ENCODE data around the gene SLC17A3.

Gene SLC17A3

GRCh38 chr6:25898289-25898977 is 24.4 kb upstream of the SLC17A3 start:
- no peaks in the 10 kb centered on the region for H3K79me2 ChIP-seq (ENCODE audit: control insufficient read depth, insufficient read depth, low read length)
- H3K9ac ChIP-seq (ENCODE audit: low read length) = no peak overlapping the region
- H3K27ac ChIP-seq (ENCODE audit: low read depth, low read length) = no peak overlapping the region
- no peak overlapping the region for H3K4me3 ChIP-seq (ENCODE audit: low read length)
- no peak overlapping the region for H3K56ac ChIP-seq (ENCODE audit: low read length)
- H2BK15ac ChIP-seq (replicated peaks; ENCODE audit: low read depth) = no peak overlapping the region
- H4K5ac ChIP-seq (ENCODE audit: low read length) = no peak overlapping the region
- no peaks in the 10 kb centered on the region for H3K27me3 ChIP-seq (ENCODE audit: insufficient read depth, low read length, poor library complexity)
- H3K79me1 ChIP-seq (ENCODE audit: low read length) = no peaks in the 10 kb centered on the region
- no peak overlapping the region for H2AK5ac ChIP-seq (ENCODE audit: low read length)
- no peak overlapping the region for H3K4me2 ChIP-seq (ENCODE audit: low read length)
- no CpG with 5 or more reads among the region's 5 CpGs for WGBS (ENCODE audit: extremely low coverage, insufficient coverage, low lambda C conversion rate)
- peak; percentile 70 for DNase-seq
- no peak overlapping the region for H2BK120ac ChIP-seq (ENCODE audit: low read depth, low read length)
- no peak overlapping the region for H4K8ac ChIP-seq (ENCODE audit: low read depth, low read length)
- no peak overlapping the region for H3K23ac ChIP-seq (ENCODE audit: low read length)
- H3K4me1 ChIP-seq (ENCODE audit: control insufficient read depth, low read depth, low read length) = peaks cover 4% of the 10 kb centered on the region
- no peak overlapping the region for H2BK5ac ChIP-seq (ENCODE audit: low read length)
- peak overlapping the region; percentile 57 for H3K18ac ChIP-seq (ENCODE audit: low read length)
- no peak overlapping the region for H3K4ac ChIP-seq (ENCODE audit: low read depth, low read length)
- no peaks in the 10 kb centered on the region for H3K36me3 ChIP-seq (ENCODE audit: control insufficient read depth, insufficient read depth, low read length)

DNA sequence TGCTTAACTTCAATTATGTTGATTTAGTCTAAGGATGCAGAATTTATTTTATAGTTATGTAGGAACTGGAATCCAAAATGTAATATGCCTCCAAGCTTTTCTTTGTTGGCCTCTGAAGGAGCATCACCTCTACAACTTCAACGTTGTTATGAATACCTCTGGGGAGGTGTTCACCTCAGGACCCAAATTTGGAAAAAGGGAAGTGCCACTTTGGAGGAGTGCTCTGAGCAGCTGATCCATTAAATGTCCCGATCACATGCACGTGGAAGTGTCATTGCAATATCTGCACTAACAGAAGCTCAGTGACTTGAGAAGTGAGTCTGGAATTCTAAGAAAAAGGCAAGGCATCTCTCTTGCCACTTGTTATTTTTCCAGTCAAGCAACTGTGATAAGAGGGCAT is 22.2 kb upstream of the SLC17A3 start:
- Histone ChIP-seq H4K5ac (ENCODE audit: low read length) (no peak overlapping the region), H3K27ac (ENCODE audit: low read depth, low read length) (no peak overlapping the region), H2BK120ac (ENCODE audit: low read depth, low read length) (no peak overlapping the region), H3K23ac (ENCODE audit: low read length) (no peak overlapping the region), H3K4me3 (ENCODE audit: low read length) (no peak overlapping the region), H3K4me2 (ENCODE audit: low read length) (no peak overlapping the region), H3K4ac (ENCODE audit: low read depth, low read length) (no peak overlapping the region), H3K79me1 (ENCODE audit: low read length) (no peaks in the 10 kb centered on the region), H4K8ac (ENCODE audit: low read depth, low read length) (no peak overlapping the region), H2BK15ac (replicated peaks; ENCODE audit: low read depth) (no peak overlapping the region), H3K18ac (ENCODE audit: low read length) (no peak overlapping the region), H3K9ac (ENCODE audit: low read length) (no peak overlapping the region), H3K36me3 (ENCODE audit: control insufficient read depth, insufficient read depth, low read length) (no peaks in the 10 kb centered on the region), H3K4me1 (ENCODE audit: control insufficient read depth, low read depth, low read length) (peaks cover 4% of the 10 kb centered on the region), H2AK5ac (ENCODE audit: low read length) (no peak overlapping the region), H3K79me2 (ENCODE audit: control insufficient read depth, insufficient read depth, low read length) (no peaks in the 10 kb centered on the region), H3K56ac (ENCODE audit: low read length) (no peak overlapping the region), H2BK5ac (ENCODE audit: low read length) (no peak overlapping the region), H3K27me3 (ENCODE audit: insufficient read depth, low read length, poor library complexity) (no peaks in the 10 kb centered on the region)
- no peak for DNase-seq
- WGBS (ENCODE audit: extremely low coverage, insufficient coverage, low lambda C conversion rate) = no CpG with 5 or more reads among the region's 3 CpGs

DNA sequence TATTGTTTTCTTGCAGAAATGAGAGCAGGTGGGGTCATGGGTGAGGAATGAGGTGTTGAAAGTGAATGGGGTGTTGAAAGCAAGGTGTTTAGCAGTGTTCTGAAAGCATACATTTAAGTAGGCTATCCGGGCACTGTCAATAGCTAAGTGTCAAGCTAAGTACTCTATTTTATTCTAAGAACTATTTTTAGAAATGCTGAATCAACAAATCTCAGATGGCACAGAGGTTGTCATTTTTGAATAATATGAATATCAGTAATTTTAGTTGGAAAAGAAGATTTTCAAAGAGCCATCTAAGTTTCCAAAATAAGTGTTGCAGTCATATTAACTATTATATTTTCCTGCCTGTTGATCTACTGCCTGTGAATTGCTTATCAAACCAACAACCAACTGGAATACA is 21.7 kb upstream of the SLC17A3 start:
- Histone ChIP-seq H3K4me2 (ENCODE audit: low read length) (no peak overlapping the region), H3K18ac (ENCODE audit: low read length) (no peak overlapping the region), H4K8ac (ENCODE audit: low read depth, low read length) (no peak overlapping the region), H2BK15ac (replicated peaks; ENCODE audit: low read depth) (no peak overlapping the region), H3K9ac (ENCODE audit: low read length) (no peak overlapping the region), H2BK120ac (ENCODE audit: low read depth, low read length) (no peak overlapping the region), H3K27ac (ENCODE audit: low read depth, low read length) (no peak overlapping the region), H3K23ac (ENCODE audit: low read length) (no peak overlapping the region), H3K36me3 (ENCODE audit: control insufficient read depth, insufficient read depth, low read length) (no peaks in the 10 kb centered on the region), H2BK5ac (ENCODE audit: low read length) (no peak overlapping the region), H3K79me1 (ENCODE audit: low read length) (no peaks in the 10 kb centered on the region), H3K27me3 (ENCODE audit: insufficient read depth, low read length, poor library complexity) (no peaks in the 10 kb centered on the region), H3K56ac (ENCODE audit: low read length) (no peak overlapping the region), H3K4me1 (ENCODE audit: control insufficient read depth, low read depth, low read length) (peaks cover 4% of the 10 kb centered on the region), H3K4me3 (ENCODE audit: low read length) (no peak overlapping the region), H2AK5ac (ENCODE audit: low read length) (no peak overlapping the region), H4K5ac (ENCODE audit: low read length) (no peak overlapping the region), H3K4ac (ENCODE audit: low read depth, low read length) (no peak overlapping the region), H3K79me2 (ENCODE audit: control insufficient read depth, insufficient read depth, low read length) (no peaks in the 10 kb centered on the region)
- no CpG with 5 or more reads among the region's 1 CpG for WGBS (ENCODE audit: extremely low coverage, insufficient coverage, low lambda C conversion rate)
- no peak for DNase-seq

- DNase-seq = no peak
- no peak overlapping the region for H3K18ac ChIP-seq (ENCODE audit: low read length)
- no peak overlapping the region for H3K27ac ChIP-seq (ENCODE audit: low read depth, low read length)
- no CpG with 5 or more reads among the region's 6 CpGs for WGBS (ENCODE audit: extremely low coverage, insufficient coverage, low lambda C conversion rate)
- no peak overlapping the region for H2BK15ac ChIP-seq (replicated peaks; ENCODE audit: low read depth)
- H3K4me1 ChIP-seq (ENCODE audit: control insufficient read depth, low read depth, low read length) = peaks cover 4% of the 10 kb centered on the region
- H3K79me1 ChIP-seq (ENCODE audit: low read length) = no peaks in the 10 kb centered on the region
- H3K27me3 ChIP-seq (ENCODE audit: insufficient read depth, low read length, poor library complexity) = no peaks in the 10 kb centered on the region
- no peak overlapping the region for H3K56ac ChIP-seq (ENCODE audit: low read length)
- H2BK120ac ChIP-seq (ENCODE audit: low read depth, low read length) = no peak overlapping the region
- no peak overlapping the region for H2AK5ac ChIP-seq (ENCODE audit: low read length)
- no peak overlapping the region for H4K5ac ChIP-seq (ENCODE audit: low read length)
- no peaks in the 10 kb centered on the region for H3K36me3 ChIP-seq (ENCODE audit: control insufficient read depth, insufficient read depth, low read length)
- no peak overlapping the region for H3K9ac ChIP-seq (ENCODE audit: low read length)
- no peak overlapping the region for H3K4me2 ChIP-seq (ENCODE audit: low read length)
- H3K23ac ChIP-seq (ENCODE audit: low read length) = no peak overlapping the region
- H3K79me2 ChIP-seq (ENCODE audit: control insufficient read depth, insufficient read depth, low read length) = no peaks in the 10 kb centered on the region
- no peak overlapping the region for H4K8ac ChIP-seq (ENCODE audit: low read depth, low read length)
- no peak overlapping the region for H3K4ac ChIP-seq (ENCODE audit: low read depth, low read length)
- no peak overlapping the region for H2BK5ac ChIP-seq (ENCODE audit: low read length)
- no peak overlapping the region for H3K4me3 ChIP-seq (ENCODE audit: low read length)
These were observed 19.7 kb upstream of the SLC17A3 start for GRCh38 chr6:25893778-25894177.

DNA sequence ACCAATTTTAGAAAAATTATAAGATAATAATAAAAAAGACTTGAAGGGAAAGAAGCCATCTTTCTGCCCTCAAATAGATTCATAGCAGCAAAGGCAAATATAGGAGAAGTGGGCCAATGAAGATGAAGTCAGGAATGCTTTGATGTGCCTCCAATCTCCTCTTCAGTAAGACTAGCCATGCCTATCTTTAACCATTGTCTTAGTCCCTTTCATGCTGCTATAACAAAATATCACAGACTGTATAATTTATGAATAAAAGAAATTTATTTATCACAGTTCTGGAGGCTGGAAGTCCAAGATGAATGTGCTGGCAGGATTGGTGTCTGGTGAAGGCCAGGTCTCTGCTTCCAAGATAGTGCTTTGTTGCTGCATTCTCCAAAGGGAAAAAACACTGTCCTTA is 18.8 kb upstream of the SLC17A3 start:
- H3K18ac ChIP-seq (ENCODE audit: low read length) = no peak overlapping the region
- H3K4ac ChIP-seq (ENCODE audit: low read depth, low read length) = no peak overlapping the region
- no peak overlapping the region for H2BK15ac ChIP-seq (replicated peaks; ENCODE audit: low read depth)
- H3K4me3 ChIP-seq (ENCODE audit: low read length) = no peak overlapping the region
- H3K27me3 ChIP-seq (ENCODE audit: insufficient read depth, low read length, poor library complexity) = no peaks in the 10 kb centered on the region
- no peak overlapping the region for H4K5ac ChIP-seq (ENCODE audit: low read length)
- H3K36me3 ChIP-seq (ENCODE audit: control insufficient read depth, insufficient read depth, low read length) = no peaks in the 10 kb centered on the region
- no peak overlapping the region for H3K27ac ChIP-seq (ENCODE audit: low read depth, low read length)
- H3K79me2 ChIP-seq (ENCODE audit: control insufficient read depth, insufficient read depth, low read length) = no peaks in the 10 kb centered on the region
- H4K8ac ChIP-seq (ENCODE audit: low read depth, low read length) = no peak overlapping the region
- no peak for DNase-seq
- no peaks in the 10 kb centered on the region for H3K79me1 ChIP-seq (ENCODE audit: low read length)
- H3K9ac ChIP-seq (ENCODE audit: low read length) = no peak overlapping the region
- no peak overlapping the region for H2BK5ac ChIP-seq (ENCODE audit: low read length)
- H2BK120ac ChIP-seq (ENCODE audit: low read depth, low read length) = no peak overlapping the region
- H3K56ac ChIP-seq (ENCODE audit: low read length) = no peak overlapping the region
- H2AK5ac ChIP-seq (ENCODE audit: low read length) = no peak overlapping the region
- H3K4me1 ChIP-seq (ENCODE audit: control insufficient read depth, low read depth, low read length) = no peaks in the 10 kb centered on the region
- H3K23ac ChIP-seq (ENCODE audit: low read length) = no peak overlapping the region
- H3K4me2 ChIP-seq (ENCODE audit: low read length) = no peak overlapping the region
